HG02642 (cell line): ENCODE results near the gene KBTBD13.

ENCODE experiments used
- ATAC-seq: cut with Tn5 transposase; IDR thresholded peaks from one replicate; pipeline ENCODE4 v1.9.1; 2021; ENCODE audit warnings: mild to moderate bottlenecking; ENCODE audit not compliant: unreplicated experiment, poor library complexity

The KBTBD13 gene

DNA sequence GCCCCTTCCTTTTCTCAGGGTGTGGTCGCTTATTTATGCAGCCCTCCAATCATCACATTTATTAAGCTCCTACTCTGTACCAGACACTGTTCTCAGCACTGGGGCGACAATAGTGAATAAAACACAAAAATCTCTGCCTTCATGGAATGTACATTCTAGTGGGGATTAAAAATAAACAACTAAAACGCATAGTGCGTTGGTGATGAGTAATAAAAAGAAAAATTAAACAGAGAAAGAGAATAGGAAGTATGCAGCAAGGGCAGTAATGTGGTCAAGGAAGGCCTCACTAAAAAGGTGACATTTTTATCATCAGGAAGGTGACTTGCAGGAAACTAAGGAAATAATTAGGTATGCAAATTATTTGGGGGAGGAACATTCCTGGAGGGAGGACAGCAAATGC is 26.3 kb upstream of the KBTBD13 start:
- no peak for ATAC-seq

DNA sequence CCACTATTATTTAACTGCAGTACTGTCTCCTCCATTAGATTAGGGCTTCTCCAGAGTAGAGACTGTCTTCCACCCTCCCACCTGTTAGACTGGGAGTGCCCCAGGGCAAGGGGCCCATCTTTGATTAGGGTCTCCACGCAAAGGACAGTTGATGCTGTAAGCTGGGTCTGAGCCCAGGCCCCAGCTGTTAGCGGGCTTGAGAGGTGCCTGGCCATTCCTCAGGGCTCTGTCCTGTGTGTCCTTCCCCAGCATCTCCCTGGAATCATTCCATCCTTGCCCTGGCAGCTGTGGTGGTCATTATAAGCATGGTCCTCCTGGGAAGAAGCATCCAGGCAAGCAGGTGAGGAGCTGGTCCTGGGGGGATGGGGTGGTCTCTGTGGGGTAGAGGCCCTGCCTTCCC is 25.3 kb upstream of the KBTBD13 start:
- no peak for ATAC-seq

GRCh38 chr15:65052956-65053355 is 23.6 kb upstream of the KBTBD13 start:
- ATAC-seq, result no peak

GRCh38 chr15:65054333-65055200 is 22.0 kb upstream of the KBTBD13 start:
- peak; percentile 53 for ATAC-seq

- no peak for ATAC-seq
These were observed 21.2 kb upstream of the KBTBD13 start for GRCh38 chr15:65055201-65055870.

GRCh38 chr15:65056106-65056505 is 20.4 kb upstream of the KBTBD13 start:
- ATAC-seq, result no peak

GRCh38 chr15:65056868-65057548 is 19.5 kb upstream of the KBTBD13 start:
- ATAC-seq, result no peak

GRCh38 chr15:65057549-65057940 is 19.0 kb upstream of the KBTBD13 start:
- ATAC-seq, result no peak

- ATAC-seq, result no peak
These were observed 17.9 kb upstream of the KBTBD13 start for GRCh38 chr15:65058394-65059368.

GRCh38 chr15:65059369-65059750 is 17.2 kb upstream of the KBTBD13 start:
- no peak for ATAC-seq

DNA sequence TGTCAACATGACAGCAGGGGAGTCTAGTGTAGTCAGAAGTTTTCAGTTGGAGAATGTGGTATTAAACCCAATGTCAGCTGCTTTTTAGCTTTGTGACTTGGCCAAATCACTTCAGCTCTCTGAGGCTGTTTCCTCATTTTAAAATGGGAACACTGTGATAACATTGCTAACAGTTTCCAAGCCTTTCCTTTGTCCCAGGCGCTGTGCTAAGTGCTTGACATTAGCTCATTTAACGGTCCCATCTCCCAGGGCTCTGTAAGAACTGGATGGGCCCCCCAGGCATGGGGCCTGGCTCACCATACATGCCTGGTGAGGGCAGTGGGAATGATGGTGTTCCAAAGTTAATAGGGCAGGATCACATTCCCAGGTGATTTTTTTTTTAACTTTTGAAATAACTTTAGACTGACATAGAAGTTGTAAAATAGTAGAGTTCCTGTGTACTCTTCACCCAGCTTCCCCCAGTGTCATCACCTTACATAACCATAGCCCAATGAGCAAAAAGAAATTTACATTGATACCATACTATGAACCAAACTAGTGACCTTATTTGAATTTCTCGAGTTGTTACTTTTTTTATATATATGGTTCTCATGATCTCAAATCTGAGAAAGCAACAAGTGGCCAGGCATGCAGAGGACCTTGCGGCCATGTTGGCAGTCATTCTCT is 16.5 kb upstream of the KBTBD13 start:
- no peak for ATAC-seq

DNA sequence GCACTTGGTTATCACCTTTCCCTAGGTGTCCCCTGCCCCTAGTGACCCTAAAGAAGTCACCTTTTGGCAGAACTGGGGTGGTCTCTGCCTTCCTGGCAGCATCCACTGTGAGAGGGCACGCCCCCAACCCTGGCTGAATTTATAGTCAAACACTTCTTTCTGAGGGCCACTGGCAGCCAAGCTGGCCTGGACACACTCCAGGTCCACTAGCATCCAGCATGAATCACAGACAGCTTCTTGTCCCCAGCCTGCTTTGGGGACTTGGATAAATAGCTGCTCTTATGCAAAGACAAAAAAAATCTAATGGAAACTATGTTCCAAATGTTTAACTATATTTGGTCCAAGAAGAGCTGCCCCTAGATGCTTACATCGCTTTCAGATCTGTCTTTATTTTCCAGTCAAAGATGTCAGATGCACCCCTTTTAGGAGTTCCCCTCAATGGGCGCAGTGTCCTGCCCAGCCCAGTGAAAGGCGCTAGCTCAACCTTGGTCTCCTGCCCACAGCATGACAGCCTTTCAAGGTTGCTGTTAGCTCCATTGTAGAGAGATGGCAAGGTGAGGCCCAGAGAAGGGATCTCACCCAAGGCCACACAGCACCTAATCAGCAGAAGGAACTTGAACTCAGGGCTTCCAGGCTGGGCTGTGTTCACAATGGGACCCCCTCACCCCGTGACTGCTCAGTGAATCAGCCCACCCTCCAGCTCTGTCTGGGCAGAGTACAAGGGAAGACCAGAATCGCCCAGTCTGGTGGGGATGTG is 15.7 kb upstream of the KBTBD13 start:
- ATAC-seq, result no peak

DNA sequence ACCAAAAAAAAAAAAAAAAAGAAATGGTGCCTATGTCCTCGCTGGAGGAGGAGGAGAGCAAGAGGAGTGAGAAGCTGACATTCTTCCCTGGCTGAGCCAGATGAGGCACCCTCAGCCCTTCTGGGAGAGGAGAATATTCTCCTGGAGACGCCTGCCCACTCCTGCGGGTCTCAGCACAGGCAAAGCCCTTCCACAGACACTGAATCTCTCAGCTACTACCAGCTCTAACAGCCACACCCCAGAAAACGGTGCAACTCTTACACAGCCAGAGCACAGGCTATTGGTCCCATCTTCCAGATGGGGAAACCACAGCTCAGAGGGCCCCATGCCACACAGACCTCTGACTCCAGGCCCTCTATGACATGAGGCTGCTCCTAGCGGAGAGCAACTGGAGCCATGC is 14.5 kb upstream of the KBTBD13 start:
- no peak for ATAC-seq

DNA sequence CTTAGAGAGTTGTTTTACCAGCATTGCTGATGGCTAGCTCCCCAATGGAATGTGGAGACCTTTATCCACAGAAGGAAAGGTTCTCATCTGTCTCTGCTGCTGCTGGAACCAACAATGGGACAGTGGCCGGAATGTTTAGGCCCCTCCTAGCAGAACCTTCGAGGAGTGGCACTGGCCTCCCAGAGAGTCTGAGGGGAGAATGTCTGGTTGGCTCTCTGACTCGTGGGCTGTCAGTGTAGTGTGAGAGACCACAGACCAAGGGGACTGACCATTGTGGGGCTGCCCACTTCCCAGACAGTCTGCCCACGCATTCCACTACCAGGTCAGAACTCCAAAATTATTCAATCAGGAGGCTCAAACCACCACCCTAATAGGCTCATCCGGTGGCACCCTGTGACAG is 13.8 kb upstream of the KBTBD13 start:
- no peak for ATAC-seq

DNA sequence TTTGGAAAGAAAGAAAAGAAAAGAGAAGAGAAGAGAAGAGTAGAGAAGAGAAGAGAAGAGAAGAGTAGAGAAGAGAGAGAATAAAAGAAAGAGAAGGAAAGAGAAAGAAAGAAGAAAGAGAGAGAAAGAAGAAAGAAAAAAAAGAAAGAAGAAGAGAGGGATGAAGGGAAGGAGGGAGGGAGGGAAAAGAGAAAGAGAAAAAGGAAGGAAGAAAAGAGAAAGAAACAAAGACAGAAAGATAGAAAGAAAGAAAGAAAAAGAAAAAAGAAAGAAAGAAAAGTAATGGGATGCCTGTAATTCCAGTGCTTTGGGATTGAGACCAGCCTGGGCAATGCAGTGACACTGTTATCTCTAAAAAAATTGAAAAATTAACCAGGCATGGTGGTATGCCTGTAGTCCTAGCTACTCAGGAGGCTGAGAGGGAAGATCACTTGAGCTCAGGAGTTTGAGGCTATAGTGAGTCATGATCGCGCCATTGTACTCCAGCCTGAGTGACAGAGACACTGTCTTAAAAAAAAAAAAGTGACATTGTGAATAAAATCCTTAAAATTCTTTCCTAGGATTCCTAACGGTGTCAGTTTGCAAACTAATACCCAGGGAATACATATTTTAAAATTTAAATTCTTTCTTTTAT is 10.4 kb upstream of the KBTBD13 start:
- no peak for ATAC-seq

GRCh38 chr15:65066635-65067316 is 9.8 kb upstream of the KBTBD13 start:
- ATAC-seq, result no peak

DNA sequence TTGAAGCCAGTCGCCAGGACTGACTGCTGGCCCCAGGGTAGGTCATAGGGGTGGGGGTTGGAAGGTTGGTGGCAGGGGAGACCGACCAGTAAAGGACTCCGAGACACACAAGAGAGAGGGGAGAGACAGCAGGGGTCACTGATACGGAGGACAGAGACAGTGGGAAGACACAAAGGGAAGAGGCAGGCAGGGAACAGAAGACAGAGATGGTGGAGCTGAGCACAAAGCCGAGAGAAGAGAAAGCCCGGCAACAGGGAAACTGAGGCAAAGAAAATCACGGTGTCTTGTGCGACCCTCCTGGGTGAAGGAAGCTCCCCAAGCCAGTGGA is 9.3 kb upstream of the KBTBD13 start:
- no peak for ATAC-seq
